GM12801 (cell line): ENCODE measurements around the gene AKIRIN2.

Source experiments
- CTCF ChIP-seq: IDR thresholded peaks from one replicate; pipeline ENCODE4 v1.5.1; 2011; ENCODE audit warnings: control low read depth; ENCODE audit not compliant: insufficient read length; ENCODE audit errors: extremely low read depth

AKIRIN2 gene

GRCh38 chr6:87658516-87658915 lies 43.5 kb downstream of the AKIRIN2 start:
- TF ChIP-seq CTCF: no peak

- TF ChIP-seq CTCF: no peak
Measured at GRCh38 chr6:87656857-87657256, 45.2 kb downstream of the AKIRIN2 start.

- TF ChIP-seq CTCF: no peak
Measured at GRCh38 chr6:87655824-87656223, 46.2 kb downstream of the AKIRIN2 start.

- TF ChIP-seq CTCF: no peak
Measured at GRCh38 chr6:87654875-87655454, 47.1 kb downstream of the AKIRIN2 start.

GRCh38 chr6:87654122-87654521 lies 47.9 kb downstream of the AKIRIN2 start:
- TF ChIP-seq CTCF: no peak

- no peak for TF ChIP-seq CTCF
Measured at GRCh38 chr6:87653074-87653962, 48.7 kb downstream of the AKIRIN2 start.

- no peak for TF ChIP-seq CTCF
Measured at GRCh38 chr6:87645080-87645479, 57.0 kb downstream of the AKIRIN2 start.
